HEK293 (cell line): ENCODE data around the gene IER3IP1.
"Not testable (repeated sequence)": the region's sequence is repeated elsewhere in the genome, so short reads cannot be mapped to it uniquely, and the experiment has no call there.

Experiments
- CTCF ChIA-PET: fragments of 350-600 bp; formaldehyde crosslinking; extraction: SDS; loops from one replicate; lab custom pipeline; 2021; ENCODE audit warnings: antibody characterized with exemption; lab: Yijun Ruan, JAX
- POLR2A ChIA-PET: fragments of 300-600 bp; formaldehyde crosslinking; extraction: SDS; loops from one replicate; lab custom pipeline; 2020; ENCODE audit warnings: antibody characterized with exemption, inconsistent platforms; lab: Yijun Ruan, JAX
- H3K27ac ChIP-seq: fragments of 200-500 bp; sonication (Bioruptor generic); 2 replicates; pipeline ENCODE4 v1.5.1; 2014; ENCODE audit warnings: low read depth, low read length, control low read depth, inconsistent platforms; ENCODE audit errors: extremely low read depth
- H3K36me3 ChIP-seq, 2 experiments: fragments of 200-500 bp in 1 of 2; sonication (Bioruptor generic) in 1 of 2; 1 replicate in 1 of 2; 2 replicates in 1 of 2; pipeline ENCODE4 v1.5.1; 2014 to 2017; ENCODE audit warnings: inconsistent platforms in 2 of 2, low read length in 2 of 2; ENCODE audit not compliant: control insufficient read depth in 2 of 2, insufficient read depth in 1 of 2
- H3K4me1 ChIP-seq: fragments of 200-500 bp; sonication (Bioruptor generic); 2 replicates; pipeline ENCODE4 v1.5.1; 2014; ENCODE audit warnings: mild to moderate bottlenecking, low read length, inconsistent platforms; ENCODE audit not compliant: control insufficient read depth, insufficient read depth
- H3K4me3 ChIP-seq: 2 replicates; pipeline ENCODE4 v1.5.1; 2011; ENCODE audit warnings: low read depth, mild to moderate bottlenecking, control low read depth, low read length, moderate library complexity
- H3K9me3 ChIP-seq: fragments of 200-500 bp; sonication (Bioruptor generic); 2 replicates; pipeline ENCODE4 v1.5.1; 2014; ENCODE audit warnings: low read depth, low read length, inconsistent platforms; ENCODE audit not compliant: control insufficient read depth, insufficient read depth
- GLIS1 ChIP-seq: fragments of 450-650 bp; formaldehyde crosslinking; IDR thresholded peaks from 2 replicates; pipeline ENCODE4 v1.5.1; 2016; ENCODE audit warnings: missing biosample characterization, missing genetic modification characterization
- HIC1 ChIP-seq: fragments of 450-650 bp; formaldehyde crosslinking; IDR thresholded peaks from 2 replicates; pipeline ENCODE4 v1.5.1; 2016; ENCODE audit warnings: missing biosample characterization, missing genetic modification characterization
- KLF1 ChIP-seq: fragments of 450-650 bp; formaldehyde crosslinking; IDR thresholded peaks from 2 replicates; pipeline ENCODE4 v1.5.1; 2016; ENCODE audit warnings: missing biosample characterization, missing genetic modification characterization
- KLF10 ChIP-seq: fragments of 450-650 bp; IDR thresholded peaks from 2 replicates; pipeline ENCODE4 v1.5.1; 2018; ENCODE audit warnings: missing biosample characterization, mild to moderate bottlenecking, missing genetic modification characterization
- KLF9 ChIP-seq: fragments of 450-650 bp; formaldehyde crosslinking; IDR thresholded peaks from 2 replicates; pipeline ENCODE4 v1.5.1; 2016; ENCODE audit warnings: missing biosample characterization, missing genetic modification characterization, low read depth
- MZF1 ChIP-seq: fragments of 450-650 bp; formaldehyde crosslinking; IDR thresholded peaks from 2 replicates; pipeline ENCODE4 v1.5.1; 2017; ENCODE audit warnings: missing biosample characterization, missing genetic modification characterization, borderline replicate concordance
- PATZ1 ChIP-seq: fragments of 450-650 bp; formaldehyde crosslinking; IDR thresholded peaks from 2 replicates; pipeline ENCODE4 v1.5.1; 2016; ENCODE audit warnings: missing biosample characterization, missing genetic modification characterization
- SP3 ChIP-seq: fragments of 450-650 bp; formaldehyde crosslinking; IDR thresholded peaks from 2 replicates; pipeline ENCODE4 v1.5.1; 2016; ENCODE audit warnings: missing biosample characterization, missing genetic modification characterization
- SP7 ChIP-seq: fragments of 450-650 bp; formaldehyde crosslinking; IDR thresholded peaks from 2 replicates; pipeline ENCODE4 v1.5.1; 2016; ENCODE audit warnings: missing biosample characterization, missing genetic modification characterization
- WT1 ChIP-seq: fragments of 450-650 bp; formaldehyde crosslinking; IDR thresholded peaks from 2 replicates; pipeline ENCODE4 v1.5.1; 2016; ENCODE audit warnings: missing biosample characterization, missing genetic modification characterization
- ZFP37 ChIP-seq: fragments of 450-650 bp; formaldehyde crosslinking; IDR thresholded peaks from 2 replicates; pipeline ENCODE4 v1.5.1; 2016; ENCODE audit warnings: missing biosample characterization, missing genetic modification characterization
- ZXDB ChIP-seq: fragments of 450-650 bp; formaldehyde crosslinking; IDR thresholded peaks from 2 replicates; pipeline ENCODE4 v1.5.1; 2016; ENCODE audit warnings: missing biosample characterization, missing genetic modification characterization
- TF ChIP-seq, protein P1 (sequence below): fragments of 450-650 bp; formaldehyde crosslinking; IDR thresholded peaks from 2 replicates; pipeline ENCODE4 v1.5.1; 2016; ENCODE audit warnings: missing biosample characterization, missing genetic modification characterization

The IER3IP1 gene

GRCh38 chr18:47158404-47158803 is 17.8 kb downstream of the IER3IP1 start:
- POLR2A ChIA-PET, result interaction anchor here (0.6 to 1.9 kb wide), 2 partner anchors 8 to 960 kb away, joined by 3 to 13 read pairs; partner anchors contain the start of gene HDHD2
- TF ChIP-seq SP7 (tag by site-specific recombination) (0 out of 2 replicates have a peak, but pooled peaks have one; percentile 37), SP3 (0 out of 2 replicates have a peak, but pooled peaks have one; percentile 12), HIC1 (0 out of 2 replicates have a peak, but pooled peaks have one; percentile 24), ZFP37 (tag by site-specific recombination) (peak; percentile 42; the same call in 1 of the 2 replicates), KLF10 (tag by site-specific recombination) (peak; percentile 82), GLIS1 (tag by site-specific recombination) (peak; percentile 74), WT1 (tag by site-specific recombination) (peak; percentile 47; the same call in 1 of the 2 replicates), KLF9 (tag by site-specific recombination) (peak; percentile 19; the same call in 1 of the 2 replicates), PATZ1 (tag by site-specific recombination) (0 out of 2 replicates have a peak, but pooled peaks have one; percentile 22), KLF1 (tag by site-specific recombination) (peak; percentile 49; the same call in 1 of the 2 replicates), ZXDB (tag by site-specific recombination) (0 out of 2 replicates have a peak, but pooled peaks have one; percentile 9), MZF1 (tag by site-specific recombination) (peak; percentile 16; the same call in 1 of the 2 replicates)
- TF ChIP-seq, all 188 proteins: peak for 12; not testable (repeated sequence) for 176
- not testable (repeated sequence) for H3K27ac ChIP-seq

GRCh38 chr18:47151439-47151838 is 24.7 kb downstream of the IER3IP1 start:
- peaks cover 5 to 19% of the 10 kb centered on the region in 2 experiments for H3K36me3 ChIP-seq
- 0 out of 2 replicates have a peak overlapping the region, but pooled peaks have one; percentile 62 for H3K27ac ChIP-seq
- POLR2A ChIA-PET, result interaction anchor here (0.6 to 2.4 kb wide), 8 partner anchors 12 to 95 kb away, joined by 3 to 13 read pairs (median 9); no protein-coding TSS in a partner anchor
- no peak overlapping the region for H3K4me3 ChIP-seq
- TF ChIP-seq, protein P1, sequence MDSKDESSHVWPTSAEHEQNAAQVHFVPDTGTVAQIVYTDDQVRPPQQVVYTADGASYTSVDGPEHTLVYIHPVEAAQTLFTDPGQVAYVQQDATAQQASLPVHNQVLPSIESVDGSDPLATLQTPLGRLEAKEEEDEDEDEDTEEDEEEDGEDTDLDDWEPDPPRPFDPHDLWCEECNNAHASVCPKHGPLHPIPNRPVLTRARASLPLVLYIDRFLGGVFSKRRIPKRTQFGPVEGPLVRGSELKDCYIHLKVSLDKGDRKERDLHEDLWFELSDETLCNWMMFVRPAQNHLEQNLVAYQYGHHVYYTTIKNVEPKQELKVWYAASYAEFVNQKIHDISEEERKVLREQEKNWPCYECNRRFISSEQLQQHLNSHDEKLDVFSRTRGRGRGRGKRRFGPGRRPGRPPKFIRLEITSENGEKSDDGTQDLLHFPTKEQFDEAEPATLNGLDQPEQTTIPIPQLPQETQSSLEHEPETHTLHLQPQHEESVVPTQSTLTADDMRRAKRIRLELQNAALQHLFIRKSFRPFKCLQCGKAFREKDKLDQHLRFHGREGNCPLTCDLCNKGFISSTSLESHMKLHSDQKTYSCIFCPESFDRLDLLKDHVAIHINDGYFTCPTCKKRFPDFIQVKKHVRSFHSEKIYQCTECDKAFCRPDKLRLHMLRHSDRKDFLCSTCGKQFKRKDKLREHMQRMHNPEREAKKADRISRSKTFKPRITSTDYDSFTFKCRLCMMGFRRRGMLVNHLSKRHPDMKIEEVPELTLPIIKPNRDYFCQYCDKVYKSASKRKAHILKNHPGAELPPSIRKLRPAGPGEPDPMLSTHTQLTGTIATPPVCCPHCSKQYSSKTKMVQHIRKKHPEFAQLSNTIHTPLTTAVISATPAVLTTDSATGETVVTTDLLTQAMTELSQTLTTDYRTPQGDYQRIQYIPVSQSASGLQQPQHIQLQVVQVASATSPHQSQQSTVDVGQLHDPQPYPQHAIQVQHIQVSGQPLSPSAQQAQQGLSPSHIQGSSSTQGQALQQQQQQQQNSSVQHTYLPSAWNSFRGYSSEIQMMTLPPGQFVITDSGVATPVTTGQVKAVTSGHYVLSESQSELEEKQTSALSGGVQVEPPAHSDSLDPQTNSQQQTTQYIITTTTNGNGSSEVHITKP (tag by site-specific recombination), result peak; percentile 37; the same call in 1 of the 2 replicates
- TF ChIP-seq ZFP37 (tag by site-specific recombination), result no peak
- H3K9me3 ChIP-seq, result no peaks in the 10 kb centered on the region
- CTCF ChIA-PET, result interaction anchor here (0.7 to 1.5 kb wide), 3 partner anchors 16 to 846 kb away, joined by 3 to 5 read pairs (median 3); no protein-coding TSS in a partner anchor
- H3K4me1 ChIP-seq, result peaks cover 9% of the 10 kb centered on the region

More at GRCh38 chr18:47158404-47158803, 17.8 kb downstream of the IER3IP1 start:
- not testable (repeated sequence) for H3K9me3 ChIP-seq, H3K4me3 ChIP-seq, H3K4me1 ChIP-seq
- CTCF ChIA-PET, result interaction anchor here (0.7 kb wide), 1 partner anchor 57 kb away, joined by 3 read pairs; no protein-coding TSS in a partner anchor
- H3K36me3 ChIP-seq, result peaks cover 9 to 19% of the 10 kb centered on the region in 2 experiments
